HL-60/S4 treated with phorbol 12-myristate 13-acetate at 8.2 ng/mL for 4 days and 3 days (cell line): ENCODE data around the gene CBX6.

Experiments used
- in situ Hi-C: fragments of 300-500 bp; cut with MboI; formaldehyde crosslinking; loops from 2 replicates; pipeline ENCODE4 v1.15.0; 2022; ENCODE audit warnings: low sequenced_read_pairs

CBX6 gene

GRCh38 chr22:38841211-38841610, 30.8 kb downstream of the CBX6 start:
- in situ Hi-C loops: no loop called here

DNA sequence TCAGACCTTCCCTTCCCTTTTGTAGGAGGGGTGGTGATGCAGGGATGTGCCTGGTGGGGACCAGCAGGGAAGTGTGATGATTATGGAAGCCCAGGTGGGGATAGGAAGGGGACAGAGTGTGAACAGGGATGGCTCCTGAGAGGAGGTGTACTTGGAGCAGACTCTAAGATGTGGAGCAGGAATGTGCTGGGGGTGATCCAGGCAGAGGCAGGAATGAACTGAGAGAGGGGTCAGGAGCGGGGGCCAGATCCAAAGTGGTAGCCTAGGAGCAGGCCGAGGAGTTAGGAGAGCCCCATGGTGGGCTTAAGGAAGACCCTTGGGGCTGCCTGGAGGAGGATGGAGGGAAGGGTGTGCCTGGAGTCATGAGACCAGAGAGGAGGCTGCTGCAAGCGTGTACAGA, 31.9 kb downstream of the CBX6 start:
- in situ Hi-C loops: no loop called here

DNA sequence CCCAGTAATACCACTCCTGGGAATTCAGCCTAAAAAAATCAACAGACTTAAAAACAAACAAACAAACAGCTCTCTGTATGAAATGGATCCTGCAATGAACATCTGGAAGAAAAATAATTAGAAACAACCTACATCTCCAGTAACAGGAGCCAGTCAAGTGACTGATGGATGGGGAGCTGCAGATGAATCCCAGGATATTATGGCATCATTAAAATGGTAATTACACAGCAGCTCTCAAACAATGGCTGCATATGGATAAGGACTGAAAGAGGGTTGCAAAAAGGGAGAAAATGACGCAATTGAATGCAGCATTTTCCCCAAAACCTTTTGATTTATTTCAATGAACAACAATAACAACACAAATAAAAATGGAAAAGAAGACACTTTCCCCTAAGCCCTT, 32.3 kb downstream of the CBX6 start:
- in situ Hi-C loops: no loop called here

GRCh38 chr22:38837414-38837928, 34.5 kb downstream of the CBX6 start:
- in situ Hi-C loops: no loop called here

DNA sequence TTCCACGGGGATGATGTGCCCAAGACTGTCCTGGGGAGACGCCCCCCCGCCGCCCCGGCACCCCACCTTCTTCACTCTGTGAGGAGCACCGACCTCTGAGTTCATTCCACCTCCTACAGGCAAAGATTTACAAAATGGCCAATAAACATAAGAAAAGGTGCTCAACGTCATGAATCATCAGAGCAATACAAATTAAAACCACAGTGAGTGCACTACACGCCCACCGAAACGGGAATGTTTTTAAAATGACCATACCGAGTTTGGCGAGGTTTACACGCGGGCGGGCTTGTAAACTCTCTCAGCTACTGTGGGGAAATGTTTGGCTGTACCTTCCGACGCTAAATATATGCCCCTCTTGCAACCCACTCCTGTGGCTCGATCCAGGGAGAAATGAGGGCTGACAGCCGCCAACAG, 36.1 kb downstream of the CBX6 start:
- in situ Hi-C loops: no loop called here

DNA sequence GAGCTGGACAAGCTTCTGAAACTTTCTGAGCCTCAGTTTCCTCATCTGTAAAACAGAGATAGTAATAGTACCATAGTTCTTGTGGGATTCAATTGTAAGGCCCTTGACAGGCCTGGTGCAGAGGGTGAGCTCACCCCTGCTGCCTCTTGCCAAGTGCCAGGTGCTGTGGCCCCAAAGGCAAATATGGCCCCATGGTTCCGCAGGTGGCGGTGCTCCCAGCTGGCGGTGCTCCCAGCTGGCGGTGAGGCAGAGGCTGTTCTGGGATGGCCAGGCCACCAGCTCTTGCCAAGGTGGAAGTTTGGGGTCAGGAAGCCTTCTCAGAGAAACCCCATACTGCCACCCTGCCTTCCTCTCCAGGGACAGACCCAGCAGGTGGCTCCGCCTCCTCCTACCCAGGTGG, 37.0 kb downstream of the CBX6 start:
- in situ Hi-C loops: no loop called here

GRCh38 chr22:38834215-38834953, 37.6 kb downstream of the CBX6 start:
- in situ Hi-C loops: no loop called here

DNA sequence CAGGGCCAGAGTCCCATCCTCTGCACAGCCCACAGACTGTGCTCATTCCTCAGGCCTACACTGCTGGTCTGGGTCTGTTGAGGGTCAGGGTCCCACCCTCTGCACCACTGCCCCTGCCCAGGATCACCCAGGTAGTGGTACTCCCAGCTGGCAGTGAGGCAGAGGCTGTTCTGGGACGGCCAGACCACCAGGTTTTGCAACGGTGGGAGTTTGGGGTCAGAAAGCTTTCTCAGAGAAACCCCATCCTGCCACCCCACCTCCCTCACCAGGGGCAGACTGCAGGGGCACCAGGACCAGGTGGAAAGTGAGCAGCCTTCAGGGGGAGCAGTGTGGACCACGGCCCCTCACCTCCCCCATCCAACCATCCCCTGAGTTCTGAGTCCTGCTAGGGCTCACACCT, 39.0 kb downstream of the CBX6 start:
- in situ Hi-C loops: no loop called here

DNA sequence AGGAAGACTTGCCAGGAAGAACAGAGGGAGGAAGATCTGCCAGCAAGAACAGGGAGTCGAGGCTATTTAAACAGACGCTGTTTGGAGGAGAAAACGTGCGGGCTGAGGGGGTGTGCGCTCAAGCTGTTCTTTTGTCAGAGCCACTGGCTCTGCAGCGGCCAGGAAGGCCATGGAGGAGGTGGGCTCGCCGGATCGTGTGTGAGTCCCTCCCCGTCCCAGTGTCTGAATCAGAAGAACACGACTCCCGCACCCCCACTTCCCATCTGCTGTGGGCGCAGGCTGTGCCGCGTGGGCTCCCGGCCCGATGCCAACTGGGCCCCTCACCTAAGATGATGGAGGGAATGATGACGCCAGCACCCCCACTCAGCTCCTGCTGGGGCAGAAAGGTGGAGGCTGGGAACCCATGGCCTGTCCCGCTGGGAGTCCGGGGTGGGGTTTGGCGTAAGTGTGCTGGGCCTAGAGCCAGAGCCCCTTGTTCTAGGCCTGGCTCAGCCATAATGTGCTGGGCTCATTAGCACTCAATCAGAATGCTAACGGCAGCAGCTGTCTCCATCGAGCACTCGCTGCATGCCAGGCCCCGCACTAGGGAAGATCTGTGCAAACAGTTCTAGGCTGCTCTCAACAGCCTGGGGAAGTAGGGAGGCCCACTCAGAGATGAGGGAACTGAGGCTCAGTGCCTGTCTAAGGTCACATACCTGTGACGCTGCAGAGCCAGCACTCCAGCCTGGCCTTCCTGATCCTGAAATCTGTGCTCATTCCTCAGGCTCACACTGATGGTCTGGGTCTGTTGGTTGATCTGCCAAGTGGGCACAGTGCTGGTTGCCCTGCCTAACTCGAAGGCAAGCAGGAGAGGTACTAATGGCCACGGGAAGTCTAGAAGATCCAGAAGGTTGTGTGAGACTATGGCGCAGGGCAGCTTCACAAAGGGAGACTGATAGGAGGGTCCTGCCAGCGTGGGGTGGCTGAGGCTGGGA, 39.7 kb downstream of the CBX6 start:
- in situ Hi-C loops: no loop called here

DNA sequence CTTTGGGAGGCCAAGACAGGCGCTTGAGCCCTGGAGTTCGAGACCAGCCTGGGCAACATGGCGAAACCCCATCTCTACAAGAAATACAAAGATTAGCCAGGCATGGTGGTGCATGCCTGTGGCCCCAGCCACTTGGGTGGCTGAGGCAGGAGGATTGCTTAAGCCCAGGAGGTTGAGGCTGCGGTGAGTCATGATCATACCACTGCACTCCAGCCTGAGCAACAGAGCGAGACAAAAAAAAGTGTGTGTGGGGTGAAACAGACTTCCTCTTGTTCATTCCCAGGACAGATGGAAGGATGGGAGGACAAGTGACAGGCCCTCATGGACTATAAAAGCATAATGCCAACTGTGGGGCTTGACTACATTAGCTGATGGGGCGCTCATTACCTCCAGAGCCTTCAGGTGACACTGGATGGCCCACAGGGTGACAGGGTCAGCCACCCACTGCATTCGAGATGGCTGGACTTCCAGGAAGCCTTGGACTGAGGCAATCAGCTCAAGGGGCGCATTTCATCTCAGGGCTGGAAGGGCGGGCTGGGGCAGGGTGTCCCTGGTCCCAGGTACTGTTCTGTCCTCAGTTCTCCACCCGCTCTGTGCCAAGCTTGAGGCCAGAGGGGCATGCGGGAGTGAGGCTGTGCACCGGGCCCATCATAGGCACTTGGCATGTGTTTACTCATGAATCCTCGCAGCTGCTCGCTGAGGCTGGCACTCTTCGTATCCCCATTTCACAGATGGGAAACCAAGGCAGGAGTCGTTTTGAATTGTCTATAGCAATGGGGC, 40.7 kb downstream of the CBX6 start:
- in situ Hi-C loops: no loop called here

DNA sequence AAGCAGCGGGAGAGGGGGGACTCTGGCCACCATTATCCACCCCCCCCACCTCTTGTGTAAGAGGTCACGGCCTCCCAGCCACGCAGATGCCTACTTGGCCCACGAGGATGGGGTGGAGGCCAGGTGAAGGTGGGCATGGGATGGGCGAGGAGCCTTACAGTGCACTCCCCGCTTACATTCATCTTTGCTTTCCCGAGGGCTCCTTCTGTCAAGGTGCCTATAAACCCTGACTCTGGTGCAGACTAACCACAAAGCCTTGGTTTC, 41.2 kb downstream of the CBX6 start:
- in situ Hi-C loops: no loop called here

DNA sequence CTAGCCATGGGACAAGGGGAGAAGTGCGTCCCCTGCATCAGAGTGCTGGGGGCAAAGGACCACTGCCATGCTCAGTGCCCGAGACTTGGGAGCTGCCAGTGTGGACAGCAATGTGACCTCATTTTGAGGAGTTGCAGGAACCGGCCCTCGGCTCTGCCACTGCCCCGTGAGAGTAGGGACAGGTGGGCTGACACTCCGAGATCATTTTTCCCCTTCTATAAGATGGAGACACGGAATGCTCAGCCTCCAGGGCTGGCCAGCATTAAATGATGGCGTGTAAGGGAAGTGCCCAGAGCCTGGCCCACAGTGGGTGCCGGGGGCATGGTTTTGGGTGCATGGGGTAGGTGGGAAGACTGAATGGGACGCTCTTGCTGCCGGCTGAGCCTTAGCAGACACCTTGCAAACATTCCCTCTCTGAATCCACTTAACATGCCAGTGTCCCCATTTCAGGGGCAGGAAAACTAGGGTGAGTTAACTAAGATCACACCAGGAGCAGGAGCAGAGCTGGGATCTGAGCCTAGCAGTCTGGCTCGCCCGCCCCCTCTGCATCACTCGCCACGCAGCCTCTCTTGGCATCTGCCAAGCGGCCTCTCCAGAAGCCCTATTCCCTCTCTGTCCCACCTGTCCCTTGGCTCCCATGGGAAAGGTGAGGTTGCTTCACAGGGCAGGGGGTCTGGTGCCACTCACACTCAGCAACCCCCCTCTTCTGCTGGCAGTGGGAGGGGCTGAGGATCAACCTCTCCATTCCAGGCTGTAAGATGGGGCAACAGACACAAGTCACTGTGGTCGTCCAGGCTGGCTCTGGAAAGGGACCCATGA, 41.8 kb downstream of the CBX6 start:
- in situ Hi-C loops: no loop called here

DNA sequence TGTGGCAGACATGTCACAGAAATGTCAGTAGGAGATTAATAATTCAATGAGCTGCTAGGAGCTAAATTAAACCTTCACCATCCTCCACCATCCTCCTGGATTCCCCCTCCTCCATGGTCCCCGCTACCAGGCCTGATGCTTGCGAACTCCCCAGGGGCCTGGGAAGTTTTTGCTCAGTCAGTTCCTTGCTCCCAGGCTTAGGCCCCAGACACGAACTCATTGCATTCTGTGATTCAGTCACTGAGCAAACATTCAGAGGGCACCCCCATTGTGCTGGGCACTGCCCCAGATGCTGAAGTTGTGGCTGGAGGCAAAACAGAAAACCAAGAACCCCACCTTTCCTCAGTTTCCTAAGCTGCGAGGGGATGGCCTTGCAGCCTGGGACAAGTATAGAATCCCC, 42.5 kb downstream of the CBX6 start:
- in situ Hi-C loops: no loop called here

GRCh38 chr22:38828616-38829205, 43.3 kb downstream of the CBX6 start:
- in situ Hi-C loops: no loop called here

- in situ Hi-C loops: no loop called here
These were observed 43.8 kb downstream of the CBX6 start for GRCh38 chr22:38828191-38828590.

DNA sequence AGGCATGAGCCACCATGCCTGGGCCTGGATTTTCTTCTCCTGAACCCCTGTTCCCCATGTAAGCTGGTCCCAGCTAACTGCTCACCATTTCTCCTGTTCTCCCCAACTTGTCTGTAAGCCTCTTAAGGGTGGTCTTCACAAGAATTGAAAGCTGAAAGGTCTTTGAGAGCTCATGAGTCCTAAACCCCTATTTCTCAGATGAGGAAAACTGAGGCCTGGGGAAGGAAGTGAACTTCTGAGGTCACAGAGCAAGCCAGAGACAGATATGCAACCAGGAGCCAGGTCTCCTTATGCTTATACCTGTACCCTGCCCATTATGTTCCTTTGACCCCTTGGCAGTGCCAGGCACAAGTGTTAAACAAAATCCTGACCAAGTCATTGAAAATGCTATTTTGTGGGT, 44.5 kb downstream of the CBX6 start:
- in situ Hi-C loops: no loop called here

GRCh38 chr22:38826801-38827200, 45.2 kb downstream of the CBX6 start:
- in situ Hi-C loops: no loop called here

- in situ Hi-C loops: no loop called here
These were observed 45.6 kb downstream of the CBX6 start for GRCh38 chr22:38826386-38826785.

DNA sequence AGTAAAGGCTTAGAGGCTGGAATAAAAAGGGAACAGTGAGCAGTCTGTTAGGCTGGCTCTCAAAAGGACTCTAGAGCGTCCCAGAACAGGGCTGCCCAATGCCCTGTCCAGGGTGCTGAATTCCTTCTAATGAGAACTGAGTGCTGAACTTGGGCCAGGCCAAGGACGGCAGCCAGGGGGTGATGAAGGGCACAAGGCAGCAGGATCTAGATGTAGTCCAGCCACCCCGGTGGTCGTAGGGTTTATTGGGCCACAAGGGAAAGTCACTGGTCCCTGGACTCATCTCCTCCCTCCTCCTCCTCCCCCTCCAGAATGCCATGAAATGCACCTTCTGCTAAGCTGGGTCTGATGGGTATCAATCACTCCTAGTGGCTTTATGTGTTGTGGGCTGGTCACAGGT, 47.4 kb downstream of the CBX6 start:
- in situ Hi-C loops: no loop called here

DNA sequence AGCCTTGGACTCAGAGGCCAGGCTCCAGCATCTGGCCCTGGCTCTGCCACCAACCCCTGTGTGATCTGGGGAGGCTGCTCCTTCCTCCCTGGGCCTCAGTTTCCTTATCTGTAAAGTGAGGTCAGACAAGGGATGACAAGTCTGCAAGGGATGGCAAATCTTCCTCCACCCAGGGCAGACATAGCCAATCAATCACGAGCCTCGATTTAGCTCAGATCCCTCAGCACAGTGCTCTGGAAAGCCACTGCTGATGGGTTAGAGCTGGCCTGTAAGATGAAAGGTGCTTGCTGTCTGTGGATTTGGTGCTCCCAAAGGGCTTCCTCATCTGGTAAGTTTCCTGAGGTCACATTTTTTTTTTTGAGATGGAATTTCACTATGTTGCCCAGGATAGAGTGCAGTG, 48.4 kb downstream of the CBX6 start:
- in situ Hi-C loops: no loop called here
